Calu3 (cell line): Measurements from ENCODE around the gene PARP12. TPM values are rescaled to one million over a fixed set of nuclear protein-coding genes. Genes with fewer than 3 reads are reported as not detected.

Experiments used
- BruUV-seq: library from RNA; stranded (reverse); fragments of 400-500 nt; replicated peaks from 2 replicates; lab custom pipeline; 2021; lab: Mats Ljungman, UMichigan
- CTCF ChIA-PET: fragments of 300-600 bp; sonication (Branson Sonifier 250); formaldehyde crosslinking; loops from one replicate; lab custom pipeline; 2022; ENCODE audit warnings: antibody characterized with exemption; lab: Charles Lee
- DNase-seq: peaks from one replicate; pipeline ENCODE4 v3.0.0; 2022
- H3K27ac Mint-ChIP-seq: one replicate; pipeline ENCODE4 v1.8.0; 2022; ENCODE audit warnings: mixed read lengths; ENCODE audit not compliant: unreplicated experiment
- H3K27me3 Mint-ChIP-seq: one replicate; pipeline ENCODE4 v1.8.0; 2022; ENCODE audit warnings: mixed read lengths; ENCODE audit not compliant: unreplicated experiment
- H3K36me3 Mint-ChIP-seq: one replicate; pipeline ENCODE4 v1.8.0; 2022; ENCODE audit warnings: mild to moderate bottlenecking, moderate library complexity, mixed read lengths; ENCODE audit not compliant: insufficient read depth, unreplicated experiment
- H3K4me1 Mint-ChIP-seq: one replicate; pipeline ENCODE4 v1.8.0; 2022; ENCODE audit warnings: mild to moderate bottlenecking, low read depth, mixed read lengths; ENCODE audit not compliant: unreplicated experiment
- H3K4me3 Mint-ChIP-seq: one replicate; pipeline ENCODE4 v1.8.0; 2022; ENCODE audit warnings: mild to moderate bottlenecking, low read depth, moderate library complexity, mixed read lengths; ENCODE audit not compliant: unreplicated experiment
- H3K9me3 Mint-ChIP-seq: one replicate; pipeline ENCODE4 v1.8.0; 2022; ENCODE audit warnings: low read depth, mixed read lengths; ENCODE audit not compliant: unreplicated experiment
- intact Hi-C: fragments of 100-400 bp; cut with micrococcal nuclease; formaldehyde crosslinking; loops from one replicate; pipeline ENCODE4 v1.10.0; 2022; ENCODE audit not compliant: unreplicated experiment
- total RNA-seq: library from RNA; stranded (reverse); gene quantifications from 2 replicates; pipeline ENCODE4 v1.2.3, GENCODE V29; 2022
- TF ChIP-seq, protein P1 (sequence below): fragments of 200-600 bp; IDR thresholded peaks from one replicate; pipeline ENCODE4 v1.8.0; 2022; ENCODE audit warnings: antibody characterized with exemption; ENCODE audit not compliant: unreplicated experiment

Gene PARP12
- total RNA-seq, 1 experiment from 2014 or later: 66.6 TPM

GRCh38 chr7:139982927-139983920 is 79.5 kb downstream of the PARP12 start:
- no peak overlapping the region for H3K27ac Mint-ChIP-seq
- H3K36me3 Mint-ChIP-seq: no peaks in the 10 kb centered on the region
- CTCF ChIA-PET: no interaction called here
- intact Hi-C loops: no loop called here
- DNase-seq: no peak
- no peak overlapping the region for H3K4me3 Mint-ChIP-seq
- TF ChIP-seq, protein P1, sequence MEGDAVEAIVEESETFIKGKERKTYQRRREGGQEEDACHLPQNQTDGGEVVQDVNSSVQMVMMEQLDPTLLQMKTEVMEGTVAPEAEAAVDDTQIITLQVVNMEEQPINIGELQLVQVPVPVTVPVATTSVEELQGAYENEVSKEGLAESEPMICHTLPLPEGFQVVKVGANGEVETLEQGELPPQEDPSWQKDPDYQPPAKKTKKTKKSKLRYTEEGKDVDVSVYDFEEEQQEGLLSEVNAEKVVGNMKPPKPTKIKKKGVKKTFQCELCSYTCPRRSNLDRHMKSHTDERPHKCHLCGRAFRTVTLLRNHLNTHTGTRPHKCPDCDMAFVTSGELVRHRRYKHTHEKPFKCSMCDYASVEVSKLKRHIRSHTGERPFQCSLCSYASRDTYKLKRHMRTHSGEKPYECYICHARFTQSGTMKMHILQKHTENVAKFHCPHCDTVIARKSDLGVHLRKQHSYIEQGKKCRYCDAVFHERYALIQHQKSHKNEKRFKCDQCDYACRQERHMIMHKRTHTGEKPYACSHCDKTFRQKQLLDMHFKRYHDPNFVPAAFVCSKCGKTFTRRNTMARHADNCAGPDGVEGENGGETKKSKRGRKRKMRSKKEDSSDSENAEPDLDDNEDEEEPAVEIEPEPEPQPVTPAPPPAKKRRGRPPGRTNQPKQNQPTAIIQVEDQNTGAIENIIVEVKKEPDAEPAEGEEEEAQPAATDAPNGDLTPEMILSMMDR: no peak
- H3K27me3 Mint-ChIP-seq: no peaks in the 10 kb centered on the region
- no peaks in the 10 kb centered on the region for H3K4me1 Mint-ChIP-seq
- BruUV-seq: no TSS peak
- H3K9me3 Mint-ChIP-seq: no peaks in the 10 kb centered on the region

GRCh38 chr7:139981511-139981895 is 81.2 kb downstream of the PARP12 start:
- Mint-ChIP-seq H3K36me3 (no peaks in the 10 kb centered on the region), H3K9me3 (no peaks in the 10 kb centered on the region), H3K4me3 (no peak overlapping the region), H3K4me1 (no peaks in the 10 kb centered on the region), H3K27me3 (no peaks in the 10 kb centered on the region), H3K27ac (no peak overlapping the region)
- CTCF ChIA-PET: no interaction called here
- no TSS peak for BruUV-seq
- TF ChIP-seq, protein P1: no peak
- DNase-seq: no peak
- intact Hi-C loops: no loop called here

GRCh38 chr7:139976838-139977656 is 85.7 kb downstream of the PARP12 start:
- DNase-seq: no peak
- no TSS peak for BruUV-seq
- H3K27ac Mint-ChIP-seq: no peak overlapping the region
- no peaks in the 10 kb centered on the region for H3K4me1 Mint-ChIP-seq
- H3K4me3 Mint-ChIP-seq: no peak overlapping the region
- H3K27me3 Mint-ChIP-seq: no peaks in the 10 kb centered on the region
- TF ChIP-seq, protein P1: no peak
- no peaks in the 10 kb centered on the region for H3K9me3 Mint-ChIP-seq
- no peaks in the 10 kb centered on the region for H3K36me3 Mint-ChIP-seq
- CTCF ChIA-PET: no interaction called here
- intact Hi-C loops: no loop called here

- DNase-seq: no peak
- no TSS peak for BruUV-seq
- no peak overlapping the region for H3K27ac Mint-ChIP-seq
- no peaks in the 10 kb centered on the region for H3K9me3 Mint-ChIP-seq
- CTCF ChIA-PET: no interaction called here
- no peak overlapping the region for H3K4me3 Mint-ChIP-seq
- H3K27me3 Mint-ChIP-seq: no peaks in the 10 kb centered on the region
- no peaks in the 10 kb centered on the region for H3K36me3 Mint-ChIP-seq
- TF ChIP-seq, protein P1: no peak
- intact Hi-C loops: no loop called here
- no peaks in the 10 kb centered on the region for H3K4me1 Mint-ChIP-seq
These were observed 86.5 kb downstream of the PARP12 start for GRCh38 chr7:139976055-139976837.
